ENCODE data around the gene NAV2. TPM values are rescaled to one million over a fixed set of nuclear protein-coding genes. Genes with fewer than 3 reads are reported as not detected.
A peak's percentile ranks its signal among the peaks of the same experiment; 100 is the strongest.
"Not testable (repeated sequence)": the region's sequence is repeated elsewhere in the genome, so short reads cannot be mapped to it uniquely, and the experiment has no call there.

NAV2 gene
- total RNA-seq, 4 donors from 2014 or later = 9.6 to 40.0 (median 23.1) TPM

- 67 to 100% methylated on average over 1 of the region's 1 CpG for WGBS, 2 donors (ENCODE audit: low coverage in 1 of 2)
- H3K9me3 ChIP-seq = no peaks in the 10 kb centered on the region
- no peak for DNase-seq
- H3K4me3 ChIP-seq = no peak overlapping the region
- in situ Hi-C loops (cut with MboI; ENCODE audit: low pct_ligation_motif_present in 1 of 4, low pct_unique_long_range_greater_than_20kb in 1 of 4, low sequenced_read_pairs in 3 of 4) (no loop called here), intact Hi-C loops (cut with DNase I; ENCODE audit: low total_unique reads) (no loop called here)
- no peaks in the 10 kb centered on the region for H3K27me3 ChIP-seq
- H3K4me1 ChIP-seq = peaks cover 0 to 9% (median 7%) of the 10 kb centered on the region in 4 donors
- TF ChIP-seq, protein P1, sequence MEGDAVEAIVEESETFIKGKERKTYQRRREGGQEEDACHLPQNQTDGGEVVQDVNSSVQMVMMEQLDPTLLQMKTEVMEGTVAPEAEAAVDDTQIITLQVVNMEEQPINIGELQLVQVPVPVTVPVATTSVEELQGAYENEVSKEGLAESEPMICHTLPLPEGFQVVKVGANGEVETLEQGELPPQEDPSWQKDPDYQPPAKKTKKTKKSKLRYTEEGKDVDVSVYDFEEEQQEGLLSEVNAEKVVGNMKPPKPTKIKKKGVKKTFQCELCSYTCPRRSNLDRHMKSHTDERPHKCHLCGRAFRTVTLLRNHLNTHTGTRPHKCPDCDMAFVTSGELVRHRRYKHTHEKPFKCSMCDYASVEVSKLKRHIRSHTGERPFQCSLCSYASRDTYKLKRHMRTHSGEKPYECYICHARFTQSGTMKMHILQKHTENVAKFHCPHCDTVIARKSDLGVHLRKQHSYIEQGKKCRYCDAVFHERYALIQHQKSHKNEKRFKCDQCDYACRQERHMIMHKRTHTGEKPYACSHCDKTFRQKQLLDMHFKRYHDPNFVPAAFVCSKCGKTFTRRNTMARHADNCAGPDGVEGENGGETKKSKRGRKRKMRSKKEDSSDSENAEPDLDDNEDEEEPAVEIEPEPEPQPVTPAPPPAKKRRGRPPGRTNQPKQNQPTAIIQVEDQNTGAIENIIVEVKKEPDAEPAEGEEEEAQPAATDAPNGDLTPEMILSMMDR (IDR thresholded peaks at IDR 0.05) = no peak
- no peak for TF ChIP-seq POLR2AphosphoS5 (IDR thresholded peaks at IDR 0.05)
- no peak for TF ChIP-seq POLR2A (IDR thresholded peaks at IDR 0.05)
- TF ChIP-seq EP300 (IDR thresholded peaks at IDR 0.05; ENCODE audit: low read depth) = no peak
- no peak overlapping the region for H3K27ac ChIP-seq
- no peaks in the 10 kb centered on the region for H3K36me3 ChIP-seq
Measured at GRCh38 chr11:19924311-19924710, 211.7 kb downstream of the NAV2 start.

GRCh38 chr11:19924716-19925115 is 212.1 kb downstream of the NAV2 start:
- Histone ChIP-seq H3K27me3 (no peaks in the 10 kb centered on the region), H3K36me3 (no peaks in the 10 kb centered on the region), H3K4me3 (no peak overlapping the region), H3K4me1 (peaks cover 0 to 9% (median 7%) of the 10 kb centered on the region in 4 donors), H3K27ac (no peak overlapping the region), H3K9me3 (no peaks in the 10 kb centered on the region)
- intact Hi-C loops (cut with DNase I; ENCODE audit: low total_unique reads) (no loop called here), in situ Hi-C loops (cut with MboI; ENCODE audit: low pct_ligation_motif_present in 1 of 4, low pct_unique_long_range_greater_than_20kb in 1 of 4, low sequenced_read_pairs in 3 of 4) (loop anchor here in 2 of 4 donors (25.0 kb wide), 2 partner anchors 413 to 438 kb away; partner anchors contain the start of gene HTATIP2 (in 1 of the 2))
- 0 to 61% methylated on average over 1 of the region's 1 CpG for WGBS, 2 donors (ENCODE audit: low coverage in 1 of 2)
- DNase-seq = no peak
- TF ChIP-seq POLR2AphosphoS5 (IDR thresholded peaks at IDR 0.05) (no peak), POLR2A (IDR thresholded peaks at IDR 0.05) (no peak), EP300 (IDR thresholded peaks at IDR 0.05; ENCODE audit: low read depth) (no peak)
- TF ChIP-seq, protein P1 (IDR thresholded peaks at IDR 0.05) = no peak

- H3K36me3 ChIP-seq; intact Hi-C loops (cut with DNase I; ENCODE audit: low total_unique reads); H3K4me1 ChIP-seq; DNase-seq; H3K9me3 ChIP-seq; H3K27me3 ChIP-seq; H3K4me3 ChIP-seq: not testable (repeated sequence)
- 50 to 77% methylated on average over 1 to 2 of the region's 2 CpGs for WGBS, 2 donors (ENCODE audit: low coverage in 1 of 2)
- in situ Hi-C loops (cut with MboI; ENCODE audit: low pct_ligation_motif_present in 1 of 4, low pct_unique_long_range_greater_than_20kb in 1 of 4, low sequenced_read_pairs in 3 of 4) = loop anchor here in 2 of 4 donors (25.0 kb wide), 2 partner anchors 410 to 435 kb away; partner anchors contain the start of gene HTATIP2 (in 1 of the 2)
- peak overlapping the region in 2 of 4 donors; percentile 25 to 61 for H3K27ac ChIP-seq
Measured at GRCh38 chr11:19927403-19927802, 214.8 kb downstream of the NAV2 start.

DNA sequence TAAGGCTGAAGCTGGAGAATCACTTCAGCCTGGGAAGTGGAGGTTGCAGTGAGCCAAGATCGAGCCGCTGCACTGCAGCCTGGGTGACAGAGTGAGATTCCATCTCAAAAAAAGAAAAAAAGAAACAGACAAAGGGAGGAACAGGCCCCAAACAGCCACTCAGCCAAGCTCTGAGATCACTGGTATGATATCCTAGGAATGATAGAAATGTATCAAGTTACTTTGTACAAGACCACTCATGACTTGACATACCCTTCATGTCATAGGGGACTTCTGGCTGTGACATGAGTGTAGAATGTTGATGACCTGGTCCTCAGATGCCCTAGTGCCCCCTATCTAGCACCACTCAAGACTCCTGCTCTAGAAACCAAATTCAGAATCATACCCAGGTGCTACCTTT is 216.5 kb downstream of the NAV2 start:
- Histone ChIP-seq H3K4me1 (peaks cover 0 to 9% (median 7%) of the 10 kb centered on the region in 4 donors), H3K27ac (peak overlapping the region in 2 of 4 donors; percentile 71 to 78), H3K36me3 (no peaks in the 10 kb centered on the region), H3K4me3 (no peak overlapping the region), H3K9me3 (no peaks in the 10 kb centered on the region), H3K27me3 (no peaks in the 10 kb centered on the region)
- intact Hi-C loops (cut with DNase I; ENCODE audit: low total_unique reads) = no loop called here
- no peak for TF ChIP-seq POLR2A (IDR thresholded peaks at IDR 0.05)
- TF ChIP-seq, protein P1 (IDR thresholded peaks at IDR 0.05) = no peak
- TF ChIP-seq POLR2AphosphoS5 (IDR thresholded peaks at IDR 0.05) = no peak
- no peak for TF ChIP-seq EP300 (IDR thresholded peaks at IDR 0.05; ENCODE audit: low read depth)
- in situ Hi-C loops (cut with MboI; ENCODE audit: low pct_ligation_motif_present in 1 of 4, low pct_unique_long_range_greater_than_20kb in 1 of 4, low sequenced_read_pairs in 3 of 4) = loop anchor here in 2 of 4 donors (25.0 kb wide), 2 partner anchors 408 to 433 kb away; partner anchors contain the start of gene HTATIP2 (in 1 of the 2)
- no peak for DNase-seq
- 86% methylated on average over 2 of the region's 2 CpGs; no CpG with 5 or more reads in 1 of the 2 donors for WGBS, 2 donors (ENCODE audit: low coverage in 1 of 2)

Data from transverse colon (tissue), 4 donors.